ENCODE measurements around the gene HSDL1. TPM values are rescaled to one million over a fixed set of nuclear protein-coding genes. Genes with fewer than 3 reads are reported as not detected.

HSDL1 gene
- total and polyA plus RNA-seq, 2 donors (not counting 1 experiment from before 2014, with no cell fraction given) = 23.6 to 24.8 TPM

GRCh38 chr16:84086341-84086740, 58.6 kb downstream of the HSDL1 start:
- no peak for DNase-seq (ENCODE audit: low read depth in 2 of 2)
- Histone ChIP-seq H3K4me1 (ENCODE audit: control insufficient read depth, extremely low read depth, insufficient read depth, low read length) (no peaks in the 10 kb centered on the region), H3K36me3 (ENCODE audit: control insufficient read depth, insufficient read depth, low read length) (peaks cover 22% of the 10 kb centered on the region)

GRCh38 chr16:84085773-84086172, 59.2 kb downstream of the HSDL1 start:
- Histone ChIP-seq H3K79me2 (ENCODE audit: control insufficient read depth, insufficient read depth, low read length) (no peaks in the 10 kb centered on the region), H3K36me3 (ENCODE audit: control insufficient read depth, insufficient read depth, low read length) (peaks cover 21% of the 10 kb centered on the region), H3K4me2 (ENCODE audit: extremely low read depth, insufficient read depth, low read length) (no peak overlapping the region), H3K27me3 (ENCODE audit: control insufficient read depth, insufficient read depth, low read length) (no peaks in the 10 kb centered on the region), H3K4me3 (replicated peaks in 1 of 4; ENCODE audit: control extremely low read depth in 1 of 4, insufficient read depth in 1 of 4, low read depth in 3 of 4, low read length in 4 of 4) (no peak overlapping the region), H2AFZ (ENCODE audit: low read length) (no peak overlapping the region), H3K27ac (ENCODE audit: insufficient read depth, low read length) (no peak overlapping the region), H3K4me1 (ENCODE audit: control insufficient read depth, extremely low read depth, insufficient read depth, low read length) (no peaks in the 10 kb centered on the region), H4K20me1 (ENCODE audit: control insufficient read depth, extremely low read depth, insufficient read depth, low read length) (no peaks in the 10 kb centered on the region), H3K9me3 (ENCODE audit: control insufficient read depth, insufficient read depth, low read depth, low read length) (no peaks in the 10 kb centered on the region), H3K9ac (ENCODE audit: insufficient read depth, low read length) (no peak overlapping the region)
- DNase-seq (ENCODE audit: low read depth in 2 of 2) = no peak
- TF ChIP-seq EZH2 (IDR thresholded peaks at IDR 0.05; ENCODE audit: low read length, missing control alignments) = no peak
- no peak for TF ChIP-seq CTCF (conservative IDR thresholded peaks at IDR 0.05 in 1 of 2, IDR thresholded peaks at IDR 0.05 in 1 of 2; ENCODE audit: low read depth in 1 of 2, low read length in 2 of 2)

More at GRCh38 chr16:84086341-84086740, 58.6 kb downstream of the HSDL1 start:
- no peaks in the 10 kb centered on the region for H4K20me1 ChIP-seq (ENCODE audit: control insufficient read depth, extremely low read depth, insufficient read depth, low read length)
- H3K9ac ChIP-seq (ENCODE audit: insufficient read depth, low read length) = no peak overlapping the region
- no peak overlapping the region for H3K4me2 ChIP-seq (ENCODE audit: extremely low read depth, insufficient read depth, low read length)
- no peak overlapping the region for H3K27ac ChIP-seq (ENCODE audit: insufficient read depth, low read length)
- H3K4me3 ChIP-seq (replicated peaks in 1 of 4; ENCODE audit: control extremely low read depth in 1 of 4, insufficient read depth in 1 of 4, low read depth in 3 of 4, low read length in 4 of 4) = no peak overlapping the region
- no peak overlapping the region for H2AFZ ChIP-seq (ENCODE audit: low read length)
- H3K79me2 ChIP-seq (ENCODE audit: control insufficient read depth, insufficient read depth, low read length) = no peaks in the 10 kb centered on the region
- no peaks in the 10 kb centered on the region for H3K27me3 ChIP-seq (ENCODE audit: control insufficient read depth, insufficient read depth, low read length)
- no peaks in the 10 kb centered on the region for H3K9me3 ChIP-seq (ENCODE audit: control insufficient read depth, insufficient read depth, low read depth, low read length)
- TF ChIP-seq CTCF (conservative IDR thresholded peaks at IDR 0.05 in 1 of 2, IDR thresholded peaks at IDR 0.05 in 1 of 2; ENCODE audit: low read depth in 1 of 2, low read length in 2 of 2) = no peak
- no peak for TF ChIP-seq EZH2 (IDR thresholded peaks at IDR 0.05; ENCODE audit: low read length, missing control alignments)

- Histone ChIP-seq H3K4me1 (ENCODE audit: control insufficient read depth, extremely low read depth, insufficient read depth, low read length) (no peaks in the 10 kb centered on the region), H3K27me3 (ENCODE audit: control insufficient read depth, insufficient read depth, low read length) (no peaks in the 10 kb centered on the region), H3K9ac (ENCODE audit: insufficient read depth, low read length) (no peak overlapping the region), H3K9me3 (ENCODE audit: control insufficient read depth, insufficient read depth, low read depth, low read length) (no peaks in the 10 kb centered on the region), H3K4me2 (ENCODE audit: extremely low read depth, insufficient read depth, low read length) (no peak overlapping the region), H2AFZ (ENCODE audit: low read length) (no peak overlapping the region), H3K4me3 (replicated peaks in 1 of 4; ENCODE audit: control extremely low read depth in 1 of 4, insufficient read depth in 1 of 4, low read depth in 3 of 4, low read length in 4 of 4) (no peak overlapping the region), H3K36me3 (ENCODE audit: control insufficient read depth, insufficient read depth, low read length) (peaks cover 21% of the 10 kb centered on the region), H3K27ac (ENCODE audit: insufficient read depth, low read length) (no peak overlapping the region), H3K79me2 (ENCODE audit: control insufficient read depth, insufficient read depth, low read length) (no peaks in the 10 kb centered on the region), H4K20me1 (ENCODE audit: control insufficient read depth, extremely low read depth, insufficient read depth, low read length) (no peaks in the 10 kb centered on the region)
- no peak for DNase-seq (ENCODE audit: low read depth in 2 of 2)
- no peak for TF ChIP-seq EZH2 (IDR thresholded peaks at IDR 0.05; ENCODE audit: low read length, missing control alignments)
- TF ChIP-seq CTCF (conservative IDR thresholded peaks at IDR 0.05 in 1 of 2, IDR thresholded peaks at IDR 0.05 in 1 of 2; ENCODE audit: low read depth in 1 of 2, low read length in 2 of 2) = no peak
Observed at GRCh38 chr16:84085271-84085667, 59.7 kb downstream of the HSDL1 start.

Data from fibroblast of lung (primary cell).